Fibroblast of pulmonary artery (primary cell): ENCODE results near the gene LIN54.
"Not testable (repeated sequence)": the region's sequence is repeated elsewhere in the genome, so short reads cannot be mapped to it uniquely, and the experiment has no call there.

Experiments used
- DNase-seq: peaks from one replicate; pipeline ENCODE4 v3.0.0-alpha.2; 2010; ENCODE audit warnings: low read depth
- H3K4me3 ChIP-seq: replicated peaks from 2 replicates; pipeline ENCODE4 v1.5.1; 2011; ENCODE audit warnings: low read depth, mild to moderate bottlenecking, control low read depth, low read length, moderate library complexity
- TF ChIP-seq, protein P1 (sequence below): IDR thresholded peaks from 2 replicates; pipeline ENCODE4 v1.5.1; 2011; ENCODE audit warnings: mild to moderate bottlenecking, control low read depth, low read length, inconsistent platforms; ENCODE audit errors: missing control alignments

The LIN54 gene

DNA sequence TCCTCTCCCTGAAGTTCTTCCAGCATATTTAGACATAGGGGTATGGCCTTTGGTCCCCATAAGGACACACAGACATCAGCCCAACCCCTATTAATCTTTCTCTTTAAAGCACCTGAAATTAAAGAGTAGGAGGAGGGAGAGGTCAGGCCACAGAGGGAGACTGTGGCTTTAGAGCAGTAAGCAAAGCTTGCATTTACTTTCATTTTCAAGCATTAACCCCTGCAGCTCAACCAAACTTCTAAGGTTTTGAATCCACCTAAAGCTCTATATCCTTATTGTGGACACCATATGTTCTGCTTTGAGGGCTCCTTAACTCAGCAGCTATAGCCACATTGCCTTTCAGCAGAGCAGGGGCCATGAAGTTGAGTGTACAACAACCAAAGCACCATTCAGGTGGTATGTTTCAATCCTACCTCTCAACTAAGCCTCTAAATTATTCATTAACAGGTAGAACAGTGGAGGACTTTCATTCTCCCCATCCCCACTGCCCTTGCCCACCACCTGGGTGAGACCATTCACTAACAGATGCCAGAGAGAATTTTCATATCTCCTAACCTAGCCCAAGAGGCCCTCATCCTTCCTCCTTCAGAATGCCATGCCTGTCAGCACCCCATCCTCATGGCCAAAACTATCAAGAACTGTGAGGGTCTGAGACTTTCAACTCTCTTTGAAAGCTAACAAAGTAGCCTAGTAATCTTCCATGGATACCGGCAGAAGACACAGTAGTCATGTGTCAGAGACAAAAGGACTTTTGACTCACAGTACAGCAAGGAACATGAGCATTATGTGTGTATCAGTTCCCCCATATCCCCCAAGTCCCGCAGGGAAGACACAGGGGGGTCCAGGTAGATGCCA, 20.8 kb downstream of the LIN54 start:
- peak overlapping the region; percentile 27 for H3K4me3 ChIP-seq
- no peak for DNase-seq
- TF ChIP-seq, protein P1, sequence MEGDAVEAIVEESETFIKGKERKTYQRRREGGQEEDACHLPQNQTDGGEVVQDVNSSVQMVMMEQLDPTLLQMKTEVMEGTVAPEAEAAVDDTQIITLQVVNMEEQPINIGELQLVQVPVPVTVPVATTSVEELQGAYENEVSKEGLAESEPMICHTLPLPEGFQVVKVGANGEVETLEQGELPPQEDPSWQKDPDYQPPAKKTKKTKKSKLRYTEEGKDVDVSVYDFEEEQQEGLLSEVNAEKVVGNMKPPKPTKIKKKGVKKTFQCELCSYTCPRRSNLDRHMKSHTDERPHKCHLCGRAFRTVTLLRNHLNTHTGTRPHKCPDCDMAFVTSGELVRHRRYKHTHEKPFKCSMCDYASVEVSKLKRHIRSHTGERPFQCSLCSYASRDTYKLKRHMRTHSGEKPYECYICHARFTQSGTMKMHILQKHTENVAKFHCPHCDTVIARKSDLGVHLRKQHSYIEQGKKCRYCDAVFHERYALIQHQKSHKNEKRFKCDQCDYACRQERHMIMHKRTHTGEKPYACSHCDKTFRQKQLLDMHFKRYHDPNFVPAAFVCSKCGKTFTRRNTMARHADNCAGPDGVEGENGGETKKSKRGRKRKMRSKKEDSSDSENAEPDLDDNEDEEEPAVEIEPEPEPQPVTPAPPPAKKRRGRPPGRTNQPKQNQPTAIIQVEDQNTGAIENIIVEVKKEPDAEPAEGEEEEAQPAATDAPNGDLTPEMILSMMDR = no peak

DNA sequence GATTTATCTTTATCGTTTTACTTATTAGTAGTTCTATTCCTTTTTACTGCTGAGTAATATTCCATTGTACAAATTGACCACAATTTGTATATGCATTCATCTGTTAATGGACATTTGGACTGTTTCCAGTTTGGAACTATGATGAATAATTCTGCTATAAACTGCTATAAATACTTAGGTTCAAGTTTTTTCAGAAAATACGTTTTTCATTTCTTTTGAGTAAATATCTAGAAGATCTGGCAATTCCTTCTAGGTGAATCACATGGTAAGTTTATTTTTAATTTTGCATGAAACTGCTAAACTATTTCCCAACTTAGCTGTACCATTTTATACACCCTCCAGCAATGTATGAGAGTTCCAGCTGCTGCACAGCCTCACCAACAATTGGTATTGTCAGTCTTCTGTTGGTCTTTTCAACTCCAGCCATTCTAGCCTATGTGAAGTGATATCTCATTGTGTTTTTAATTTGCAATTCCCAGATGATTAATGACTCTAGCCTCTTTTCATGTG, 22.2 kb downstream of the LIN54 start:
- peak; percentile 46 for DNase-seq
- H3K4me3 ChIP-seq = no peak overlapping the region
- TF ChIP-seq, protein P1 = no peak

DNA sequence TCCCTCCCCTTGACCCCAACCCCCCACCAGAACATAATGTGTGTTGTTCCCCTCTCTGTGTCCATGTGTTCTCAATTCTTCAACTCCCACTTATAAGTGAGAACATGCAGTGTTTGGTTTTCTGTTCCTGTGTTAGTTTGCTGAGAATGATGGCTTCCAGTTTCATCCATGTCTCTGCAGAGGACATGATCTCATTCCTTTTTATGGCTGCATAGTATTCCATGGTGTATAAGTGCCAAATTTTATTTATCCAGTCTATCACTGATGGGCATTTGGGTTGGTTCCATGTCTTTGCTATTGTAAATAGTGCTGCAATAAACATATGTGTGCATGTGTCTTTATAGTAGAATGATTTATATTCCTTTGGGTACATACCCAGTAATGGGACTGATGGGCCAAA, 23.1 kb downstream of the LIN54 start:
- not testable (repeated sequence) for H3K4me3 ChIP-seq, DNase-seq

DNA sequence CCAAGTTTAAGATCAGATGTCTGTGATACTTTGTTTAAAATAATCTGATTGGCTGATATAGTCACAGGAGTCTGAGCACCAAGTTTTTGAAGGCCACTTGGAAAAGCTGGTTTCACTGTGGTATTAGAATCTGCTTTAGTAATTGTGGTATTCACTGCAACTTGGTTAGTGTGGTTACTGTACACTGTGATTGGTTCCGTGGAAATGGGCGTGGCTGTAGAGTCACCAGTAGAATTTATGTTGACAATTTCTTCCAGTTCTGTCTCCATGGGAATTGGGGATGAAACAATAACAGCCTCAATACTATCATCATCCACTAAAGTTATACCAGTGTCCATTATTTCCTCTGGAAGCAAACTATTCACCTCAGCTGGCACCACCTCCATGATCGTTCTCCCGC, 26.2 kb downstream of the LIN54 start:
- TF ChIP-seq, protein P1 = no peak
- DNase-seq = peak; percentile 36
- H3K4me3 ChIP-seq = no peak overlapping the region

DNA sequence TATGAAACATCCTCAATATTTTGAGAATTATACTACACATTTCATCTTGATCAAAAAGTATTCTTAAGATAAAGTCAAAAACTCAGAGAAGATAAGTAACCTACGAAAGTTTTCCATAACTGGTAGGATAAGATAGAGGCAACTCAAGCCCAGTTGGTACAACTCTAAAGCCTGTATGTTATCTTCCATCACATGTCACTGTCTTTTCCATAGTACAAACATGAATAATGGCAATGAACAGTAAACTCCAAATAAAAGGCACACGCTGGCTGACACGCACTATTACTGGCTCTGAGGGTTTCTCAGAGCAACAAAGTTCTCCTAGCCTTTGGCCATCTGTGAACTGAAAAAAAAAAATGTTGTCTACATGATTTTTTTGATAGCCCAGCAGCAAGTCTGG, 27.2 kb downstream of the LIN54 start:
- no peak overlapping the region for H3K4me3 ChIP-seq
- TF ChIP-seq, protein P1 = no peak
- DNase-seq = no peak

DNA sequence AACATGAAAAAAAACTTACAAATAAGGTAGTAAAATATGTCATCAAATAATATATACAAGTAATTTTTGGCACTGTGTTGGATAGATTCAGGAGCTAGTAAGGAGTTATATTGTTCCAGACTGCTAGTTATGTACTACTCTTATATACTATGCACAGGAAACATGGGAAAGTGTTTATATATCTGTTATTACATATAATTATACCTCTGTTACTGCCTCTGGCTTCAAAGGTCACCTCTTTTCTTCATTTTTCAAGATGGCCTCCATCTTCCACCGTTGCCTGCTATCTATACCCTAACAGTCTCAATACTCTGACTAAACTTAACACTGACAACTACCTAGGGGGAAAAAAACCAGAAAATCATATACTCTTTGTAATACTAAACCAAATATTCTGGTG, 29.5 kb downstream of the LIN54 start:
- no peak for DNase-seq
- H3K4me3 ChIP-seq = no peak overlapping the region
- TF ChIP-seq, protein P1 = no peak

DNA sequence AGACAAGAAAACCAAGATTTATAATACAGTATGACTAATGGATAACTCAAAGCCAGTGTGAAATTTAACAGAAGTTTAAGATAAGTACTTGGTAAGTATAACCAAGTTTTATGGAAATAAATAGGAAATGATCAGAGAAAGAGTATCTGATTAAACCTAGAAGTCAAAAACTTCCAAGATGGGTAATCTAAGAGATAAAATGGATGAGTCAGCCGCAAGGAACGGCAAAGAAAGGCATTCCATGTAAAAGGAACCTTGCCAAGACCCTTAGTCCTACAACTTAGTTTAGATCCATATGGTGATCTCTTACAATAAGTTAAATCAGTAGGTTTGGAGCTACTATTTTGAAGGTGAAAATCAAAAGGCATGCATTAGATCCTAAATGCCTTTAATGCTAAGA, 34.8 kb downstream of the LIN54 start:
- no peak overlapping the region for H3K4me3 ChIP-seq
- TF ChIP-seq, protein P1 = no peak
- DNase-seq = peak; percentile 30
